GM12878 (cell line): ENCODE results near the gene IGF2R. TPM values are rescaled to one million over a fixed set of nuclear protein-coding genes. Genes with fewer than 3 reads are reported as not detected.

Source experiments
- ATF7 ChIP-seq: fragments of 450-650 bp; IDR thresholded peaks from 2 replicates; pipeline ENCODE4 v1.6.1; 2016; ENCODE audit warnings: low read depth, mild to moderate bottlenecking
- BCL3 ChIP-seq: IDR thresholded peaks from 2 replicates; pipeline ENCODE4 v1.6.1; 2011; ENCODE audit warnings: borderline replicate concordance, low read depth, mild to moderate bottlenecking, moderate library complexity, low read length; ENCODE audit not compliant: insufficient read depth, poor library complexity, severe bottlenecking
- CBX3 ChIP-seq: fragments of 200-600 bp; sonication (generic); IDR thresholded peaks from 2 replicates; pipeline ENCODE4 v1.6.1; 2016; ENCODE audit warnings: low read depth, borderline replicate concordance
- EP300 ChIP-seq, 2 experiments: fragments of 150-350 bp in 1 of 2; IDR thresholded peaks; 2 replicates each; pipeline ENCODE4 v1.6.1; 2011 to 2012; ENCODE audit warnings: low read depth in 2 of 2, low read length in 2 of 2, borderline replicate concordance in 1 of 2, improper control_type of control experiment in 1 of 2, inconsistent platforms in 1 of 2; ENCODE audit not compliant: control insufficient read depth in 1 of 2
- EZH2 ChIP-seq: IDR thresholded peaks from 2 replicates; pipeline ENCODE4 v1.6.1; 2012; ENCODE audit warnings: low read depth, mild to moderate bottlenecking, control low read depth, inconsistent platforms, low read length, borderline replicate concordance; ENCODE audit not compliant: control insufficient read depth
- FOS ChIP-seq: IDR thresholded peaks from 3 replicates; pipeline ENCODE4 v1.6.1; 2011; ENCODE audit warnings: borderline replicate concordance; ENCODE audit not compliant: insufficient read length; ENCODE audit errors: extremely low read depth
- HSF1 ChIP-seq: fragments of 150-350 bp; IDR thresholded peaks from 2 replicates; pipeline ENCODE4 v1.6.1; 2014; ENCODE audit warnings: mild to moderate bottlenecking, low read depth, low read length
- MTA3 ChIP-seq: IDR thresholded peaks from 2 replicates; pipeline ENCODE4 v1.6.1; 2012; ENCODE audit warnings: low read length, inconsistent platforms, borderline replicate concordance
- PAX8 ChIP-seq: fragments of 450-650 bp; IDR thresholded peaks from 2 replicates; pipeline ENCODE4 v1.6.1; 2017; ENCODE audit warnings: mild to moderate bottlenecking, moderate library complexity
- RELB ChIP-seq: fragments of 450-650 bp; IDR thresholded peaks from 2 replicates; pipeline ENCODE4 v1.6.1; 2017; ENCODE audit warnings: low read depth, mild to moderate bottlenecking, moderate library complexity
- RUNX3 ChIP-seq: IDR thresholded peaks from 2 replicates; pipeline ENCODE4 v1.6.1; 2012; ENCODE audit warnings: low read length, inconsistent platforms
- SMAD1 ChIP-seq: fragments of 450-650 bp; IDR thresholded peaks from 2 replicates; pipeline ENCODE4 v1.6.1; 2018; ENCODE audit warnings: mild to moderate bottlenecking, low read depth; ENCODE audit not compliant: partially characterized antibody
- SREBF1 ChIP-seq: IDR thresholded peaks from 2 replicates; pipeline ENCODE4 v1.6.1; 2012; ENCODE audit warnings: mild to moderate bottlenecking, low read length
- SREBF2 ChIP-seq: IDR thresholded peaks from 2 replicates; pipeline ENCODE4 v1.6.1; 2012; ENCODE audit warnings: mild to moderate bottlenecking, low read length
- YBX1 ChIP-seq: fragments of 450-650 bp; IDR thresholded peaks from 2 replicates; pipeline ENCODE4 v1.6.1; 2016; ENCODE audit warnings: antibody characterized with exemption
- ZNF217 ChIP-seq: fragments of 450-650 bp; IDR thresholded peaks from 2 replicates; pipeline ENCODE4 v1.6.1; 2017; ENCODE audit warnings: antibody characterized with exemption, mild to moderate bottlenecking
- ZNF592 ChIP-seq: fragments of 450-650 bp; IDR thresholded peaks from 2 replicates; pipeline ENCODE4 v1.6.1; 2017; ENCODE audit warnings: mild to moderate bottlenecking, moderate library complexity
- ZNF622 ChIP-seq: fragments of 450-650 bp; IDR thresholded peaks from 2 replicates; pipeline ENCODE4 v1.6.1; 2017; ENCODE audit warnings: mild to moderate bottlenecking, inconsistent platforms
- polyA plus RNA-seq, 11 experiments: library from polyadenylated mRNA; depleted of rRNA in 4 of 11; unstranded in 6 of 11; stranded (reverse) in 5 of 11; fragments of >200 nt; fragmentation: Nextera tagmentation in 4 of 11; fragmentation: Illumina TruSeq in 1 of 11; extraction: Ambion mirVana in 4 of 11; extraction: Trizol in 1 of 11; gene quantifications; 1 replicate in 1 of 11; 2 replicates in 10 of 11; pipeline versions ENCODE4 v1.2.1 to v1.2.3, GENCODE V29; 2011 to 2016; ENCODE audit warnings: inconsistent platforms in 2 of 11, missing spikeins in 2 of 11, low read depth in 1 of 11
- total RNA-seq, 4 experiments: library from RNA; depleted of rRNA in 3 of 4; stranded (reverse); fragments of >200 nt in 3 of 4; fragmentation: Illumina TruSeq in 1 of 4; extraction: Trizol in 1 of 4; gene quantifications; 2 replicates each; pipeline versions ENCODE4 v1.2.1 to v1.2.3, GENCODE V29; 2013 to 2021

IGF2R gene
- total and polyA plus RNA-seq, 10 of the 15 experiments (the other 5 are each of a cell fraction or from before 2014, with no cell fraction given): 1.00 to 40.1 (median 16.8) TPM

GRCh38 chr6:159981403-159982245, 12.7 kb downstream of the IGF2R start (continued):
- TF ChIP-seq EZH2 (no peak), SREBF2 (0 out of 2 replicates have a peak, but pooled peaks have one; percentile 11), ZNF622 (no peak), ATF7 (no peak), EP300 (IDR thresholded peaks at IDR 0.05; ENCODE audit: borderline replicate concordance in 1 of 2, control insufficient read depth in 1 of 2, low read depth in 2 of 2, low read length in 2 of 2) (peak in 1 of 2 experiments; percentile 38; a peak in 1 of 4 replicates), ZNF592 (no peak), BCL3 (no peak), CBX3 (no peak), PAX8 (no peak), ZNF217 (no peak), MTA3 (no peak), RUNX3 (peak; percentile 76), FOS (no peak), YBX1 (no peak), SMAD1 (peak; percentile 25), SREBF1 (no peak), HSF1 (no peak), RELB (no peak)
